ENCODE results near the gene MAPK8IP2.

GRCh38 chr22:50597097-50597496 lies 3.5 kb upstream of the MAPK8IP2 start:
- TF ChIP-seq POLR2A (IDR thresholded peaks at IDR 0.05; ENCODE audit: low read depth, low read length) (no peak), TAF1 (IDR thresholded peaks at IDR 0.05; ENCODE audit: borderline replicate concordance, low read depth, low read length) (no peak), POLR2AphosphoS5 (IDR thresholded peaks at IDR 0.05; ENCODE audit: low read depth, low read length) (no peak)
